ENCODE data around the gene MIS18A.

MIS18A gene

GRCh38 chr21:32233055-32233546 lies 45.7 kb downstream of the MIS18A start:
- no peak for TF ChIP-seq CTCF (IDR thresholded peaks at IDR 0.05; ENCODE audit: low read depth, low read length, missing control alignments)
- H3K4me3 ChIP-seq (ENCODE audit: low read depth, low read length): no peak overlapping the region
- DNase-seq: no peak
- no peak overlapping the region for H3K27ac ChIP-seq
- in situ Hi-C loops (cut with HindIII; ENCODE audit: low pct_ligation_motif_present, low sequenced_read_pairs): no loop called here
- no peaks in the 10 kb centered on the region for H3K27me3 ChIP-seq (replicated peaks)
- no peaks in the 10 kb centered on the region for H3K36me3 ChIP-seq (replicated peaks)

GRCh38 chr21:32226444-32226843 lies 52.4 kb downstream of the MIS18A start:
- Histone ChIP-seq H3K36me3 (replicated peaks) (no peaks in the 10 kb centered on the region), H3K4me3 (ENCODE audit: low read depth, low read length) (no peak overlapping the region), H3K27ac (no peak overlapping the region), H3K27me3 (replicated peaks) (no peaks in the 10 kb centered on the region)
- in situ Hi-C loops (cut with HindIII; ENCODE audit: low pct_ligation_motif_present, low sequenced_read_pairs): no loop called here
- TF ChIP-seq CTCF (IDR thresholded peaks at IDR 0.05; ENCODE audit: low read depth, low read length, missing control alignments): no peak
- no peak for DNase-seq
